Breast epithelium (tissue), 3 donors: ENCODE results near the gene TPCN2.

Experiments used
- POLR2A ChIP-seq: fragments of 450-650 bp; IDR thresholded peaks from one replicate; pipeline ENCODE4 v1.6.1; 2016; ENCODE audit warnings: antibody characterized with exemption, mild to moderate bottlenecking, moderate library complexity
- POLR2AphosphoS5 ChIP-seq, 3 donors: sonication (generic); formaldehyde crosslinking; IDR thresholded peaks; one replicate each; pipeline ENCODE4 v1.6.1; 2017; ENCODE audit warnings: antibody characterized with exemption in 3 of 3
- TF ChIP-seq, protein P1 (sequence below), 3 donors: fragments of 450-650 bp; IDR thresholded peaks; one replicate each; pipeline ENCODE4 v1.5.1; 2016 to 2017; ENCODE audit warnings: antibody characterized with exemption in 3 of 3, mild to moderate bottlenecking in 3 of 3, moderate library complexity in 3 of 3

DNA sequence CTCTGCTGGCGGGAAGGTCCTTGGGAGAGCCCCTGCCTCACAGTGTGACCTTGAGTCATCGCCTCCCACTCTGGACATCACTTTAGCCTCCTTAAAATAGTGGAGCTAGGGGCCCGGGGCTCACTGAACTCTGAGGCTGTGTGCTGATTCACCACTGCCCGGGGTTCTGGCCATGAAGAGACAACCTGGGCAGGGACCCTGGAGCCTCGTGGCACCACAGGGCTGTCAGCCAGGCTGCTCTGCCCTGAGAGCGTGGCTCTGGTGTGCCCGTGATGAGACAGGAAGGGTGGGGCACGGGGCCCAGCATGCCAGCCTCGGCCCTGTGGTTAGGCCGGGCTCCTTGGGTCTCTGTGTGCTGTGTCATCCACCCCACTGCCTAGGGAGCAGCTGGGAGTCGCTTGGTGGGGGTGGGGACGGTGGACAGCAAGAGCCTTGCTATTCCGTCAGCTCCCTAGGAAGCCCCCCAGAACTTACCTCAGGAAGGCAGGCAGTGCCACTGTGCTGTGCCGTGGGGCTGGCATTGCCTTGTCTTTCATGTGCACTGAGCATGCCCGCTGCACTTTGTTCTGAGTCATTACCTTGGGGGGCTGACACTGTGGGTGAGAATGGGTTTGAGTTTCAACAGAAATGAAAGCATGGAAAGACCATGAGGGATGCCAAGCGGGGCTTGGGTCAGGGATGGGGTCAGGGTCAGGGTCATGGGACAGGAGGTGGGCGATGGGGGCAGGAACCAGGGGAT, 31.7 kb downstream of the TPCN2 start:
- TF ChIP-seq POLR2AphosphoS5 (IDR thresholded peaks at IDR 0.05), result no peak
- TF ChIP-seq, protein P1, sequence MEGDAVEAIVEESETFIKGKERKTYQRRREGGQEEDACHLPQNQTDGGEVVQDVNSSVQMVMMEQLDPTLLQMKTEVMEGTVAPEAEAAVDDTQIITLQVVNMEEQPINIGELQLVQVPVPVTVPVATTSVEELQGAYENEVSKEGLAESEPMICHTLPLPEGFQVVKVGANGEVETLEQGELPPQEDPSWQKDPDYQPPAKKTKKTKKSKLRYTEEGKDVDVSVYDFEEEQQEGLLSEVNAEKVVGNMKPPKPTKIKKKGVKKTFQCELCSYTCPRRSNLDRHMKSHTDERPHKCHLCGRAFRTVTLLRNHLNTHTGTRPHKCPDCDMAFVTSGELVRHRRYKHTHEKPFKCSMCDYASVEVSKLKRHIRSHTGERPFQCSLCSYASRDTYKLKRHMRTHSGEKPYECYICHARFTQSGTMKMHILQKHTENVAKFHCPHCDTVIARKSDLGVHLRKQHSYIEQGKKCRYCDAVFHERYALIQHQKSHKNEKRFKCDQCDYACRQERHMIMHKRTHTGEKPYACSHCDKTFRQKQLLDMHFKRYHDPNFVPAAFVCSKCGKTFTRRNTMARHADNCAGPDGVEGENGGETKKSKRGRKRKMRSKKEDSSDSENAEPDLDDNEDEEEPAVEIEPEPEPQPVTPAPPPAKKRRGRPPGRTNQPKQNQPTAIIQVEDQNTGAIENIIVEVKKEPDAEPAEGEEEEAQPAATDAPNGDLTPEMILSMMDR (IDR thresholded peaks at IDR 0.05), result no peak
- TF ChIP-seq POLR2A, result no peak
